OCI-LY7 (cell line): ENCODE data around the gene USP25.

Experiments used
- CTCF ChIP-seq: fragments of 200-600 bp; sonication (generic); conservative IDR thresholded peaks from 2 replicates; pipeline ENCODE4 v1.5.1; 2014; ENCODE audit warnings: mild to moderate bottlenecking, antibody characterized with exemption, low read length, moderate library complexity, mixed read lengths
- EZH2phosphoT487 ChIP-seq: fragments of 200-600 bp; sonication (generic); IDR thresholded peaks from 2 replicates; pipeline ENCODE4 v1.6.1; 2018; ENCODE audit warnings: low read depth, borderline replicate concordance, mild to moderate bottlenecking, mixed run types, antibody characterized with exemption, low read length, moderate library complexity, mixed read lengths

GRCh38 chr21:15731243-15731613 lies 1.4 kb downstream of the USP25 start:
- TF ChIP-seq EZH2phosphoT487: no peak
- no peak for TF ChIP-seq CTCF
